Neutrophil (primary cell): ENCODE measurements around the gene CP.

Experiments
- H3K27ac ChIP-seq: fragments of 200-600 bp; sonication (generic); 2 replicates; pipeline ENCODE4 v1.5.1; 2016; ENCODE audit warnings: mild to moderate bottlenecking, moderate library complexity
- H3K27me3 ChIP-seq: fragments of 200-600 bp; sonication (generic); 2 replicates; pipeline ENCODE4 v1.6.0; 2016; ENCODE audit warnings: mild to moderate bottlenecking
- H3K36me3 ChIP-seq: fragments of 200-600 bp; sonication (generic); 2 replicates; pipeline ENCODE4 v1.5.1; 2017
- H3K4me1 ChIP-seq, 2 experiments: fragments of 200-600 bp in 1 of 2; sonication (generic) in 1 of 2; 1 replicate in 1 of 2; 2 replicates in 1 of 2; pipeline versions ENCODE4 v1.5.1 to v1.6.1; 2013 to 2016; ENCODE audit warnings: low read depth in 1 of 2, low read length in 1 of 2, mild to moderate bottlenecking in 1 of 2, moderate library complexity in 1 of 2; ENCODE audit not compliant: control insufficient read depth in 1 of 2, insufficient read depth in 1 of 2
- H3K4me3 ChIP-seq, 2 experiments: fragments of 200-600 bp in 1 of 2; sonication (generic) in 1 of 2; 1 replicate in 1 of 2; 2 replicates in 1 of 2; pipeline ENCODE4 v1.5.1; 2013 to 2016; ENCODE audit warnings: low read depth in 1 of 2, low read length in 1 of 2, mild to moderate bottlenecking in 1 of 2, moderate library complexity in 1 of 2
- H3K9me3 ChIP-seq: fragments of 200-600 bp; sonication (generic); 2 replicates; pipeline ENCODE4 v1.5.1; 2016
- CTCF ChIP-seq: fragments of 200-600 bp; sonication (generic); IDR thresholded peaks from 2 replicates; pipeline ENCODE4 v1.5.1; 2016; ENCODE audit warnings: antibody characterized with exemption

The CP gene

DNA sequence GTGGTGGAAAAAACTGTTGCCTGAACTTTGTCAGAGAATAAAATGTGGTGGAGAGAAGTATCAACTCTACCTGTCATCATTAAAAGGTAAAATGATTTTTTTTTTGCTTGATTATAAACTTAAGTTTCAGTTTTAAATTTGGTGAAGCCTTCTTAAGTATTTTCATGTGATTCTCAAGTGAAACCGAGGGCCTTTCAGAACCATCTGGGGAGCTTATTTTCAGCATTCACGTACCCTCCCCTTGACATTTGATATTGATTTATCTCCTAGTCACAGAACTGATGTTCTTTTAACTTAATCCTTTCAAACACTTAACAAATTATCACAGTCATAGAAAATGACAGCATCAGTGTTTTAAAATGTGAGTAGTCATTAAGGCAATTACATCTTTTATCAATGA is 53.7 kb downstream of the CP start:
- Histone ChIP-seq H3K27me3 (no peaks in the 10 kb centered on the region), H3K4me3 (no peak overlapping the region), H3K36me3 (peaks cover 96% of the 10 kb centered on the region), H3K9me3 (no peaks in the 10 kb centered on the region), H3K27ac (no peak overlapping the region), H3K4me1 (no peaks in the 10 kb centered on the region)
- no peak for TF ChIP-seq CTCF

DNA sequence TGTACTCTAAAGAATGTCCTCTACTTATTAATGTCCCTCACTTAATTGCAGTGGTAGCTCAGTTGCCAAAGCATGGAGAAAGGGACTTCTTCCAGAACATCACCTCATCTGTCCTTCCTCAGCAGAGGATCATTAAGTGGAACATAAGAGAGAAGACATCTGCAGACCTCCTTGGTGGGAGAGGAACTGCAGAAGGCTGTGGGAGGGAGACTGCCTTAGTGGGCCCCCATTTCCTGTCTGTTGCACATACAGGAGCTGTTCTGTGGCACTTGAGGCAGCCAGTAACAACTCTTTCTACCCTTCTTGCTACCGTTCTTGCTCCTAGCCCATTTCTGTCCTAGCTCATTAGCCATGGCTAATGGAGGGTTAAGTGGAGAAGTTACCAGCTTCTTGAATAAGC is 58.6 kb downstream of the CP start:
- H3K9me3 ChIP-seq: no peaks in the 10 kb centered on the region
- no peak overlapping the region for H3K4me3 ChIP-seq
- H3K27me3 ChIP-seq: no peaks in the 10 kb centered on the region
- H3K4me1 ChIP-seq: no peaks in the 10 kb centered on the region
- TF ChIP-seq CTCF: no peak
- peaks cover 97% of the 10 kb centered on the region for H3K36me3 ChIP-seq
- no peak overlapping the region for H3K27ac ChIP-seq

DNA sequence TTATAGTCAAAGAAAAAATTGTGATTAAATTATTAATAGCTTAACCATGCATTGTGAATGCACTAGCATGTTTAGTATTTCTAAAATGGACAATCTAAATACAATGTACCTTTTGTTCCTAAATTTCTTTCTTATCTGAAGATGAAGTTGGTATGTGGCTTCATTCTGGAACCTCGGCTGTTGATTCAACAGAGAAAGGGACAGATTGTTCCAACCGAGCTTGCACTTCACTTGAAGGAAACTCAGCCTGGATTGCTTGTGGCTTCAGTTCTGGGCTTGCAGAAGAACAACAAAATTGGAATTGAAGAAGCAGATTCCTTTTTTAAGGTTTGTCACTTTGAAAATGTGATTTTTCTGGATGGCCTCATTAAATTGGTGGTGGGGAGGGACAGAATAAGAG is 59.6 kb downstream of the CP start:
- no peak overlapping the region for H3K27ac ChIP-seq
- no peaks in the 10 kb centered on the region for H3K4me1 ChIP-seq
- H3K9me3 ChIP-seq: no peaks in the 10 kb centered on the region
- TF ChIP-seq CTCF: no peak
- H3K36me3 ChIP-seq: peaks cover 97% of the 10 kb centered on the region
- no peaks in the 10 kb centered on the region for H3K27me3 ChIP-seq
- H3K4me3 ChIP-seq: no peak overlapping the region

GRCh38 chr3:149160754-149161300 is 60.8 kb downstream of the CP start:
- Histone ChIP-seq H3K4me1 (no peaks in the 10 kb centered on the region), H3K36me3 (peaks cover 97% of the 10 kb centered on the region), H3K4me3 (no peak overlapping the region), H3K9me3 (no peaks in the 10 kb centered on the region), H3K27ac (no peak overlapping the region), H3K27me3 (no peaks in the 10 kb centered on the region)
- no peak for TF ChIP-seq CTCF

DNA sequence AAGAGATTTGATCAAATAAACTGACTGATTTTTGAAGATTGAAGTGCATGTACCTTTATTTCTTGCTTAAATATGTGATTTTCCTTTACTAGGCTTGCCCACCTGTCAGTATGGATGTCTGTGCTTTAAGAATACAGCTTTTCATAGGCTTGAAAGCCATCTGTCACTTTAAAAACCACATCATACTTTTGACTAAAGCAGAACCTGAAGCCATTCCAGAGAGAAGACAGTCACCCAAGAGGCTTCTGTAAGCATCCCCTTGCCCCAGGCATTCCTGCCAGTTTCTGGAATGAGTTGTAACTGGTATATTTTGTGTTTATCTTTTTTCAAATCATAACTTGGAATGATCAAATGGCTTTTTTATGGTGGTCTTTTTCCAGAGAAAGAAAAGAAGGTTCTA is 68.2 kb downstream of the CP start:
- no peaks in the 10 kb centered on the region for H3K27me3 ChIP-seq
- no peak for TF ChIP-seq CTCF
- H3K4me3 ChIP-seq: no peak overlapping the region
- no peak overlapping the region for H3K27ac ChIP-seq
- peaks cover 10% of the 10 kb centered on the region in 2 experiments for H3K4me1 ChIP-seq
- peaks cover 77% of the 10 kb centered on the region for H3K36me3 ChIP-seq
- H3K9me3 ChIP-seq: no peaks in the 10 kb centered on the region

DNA sequence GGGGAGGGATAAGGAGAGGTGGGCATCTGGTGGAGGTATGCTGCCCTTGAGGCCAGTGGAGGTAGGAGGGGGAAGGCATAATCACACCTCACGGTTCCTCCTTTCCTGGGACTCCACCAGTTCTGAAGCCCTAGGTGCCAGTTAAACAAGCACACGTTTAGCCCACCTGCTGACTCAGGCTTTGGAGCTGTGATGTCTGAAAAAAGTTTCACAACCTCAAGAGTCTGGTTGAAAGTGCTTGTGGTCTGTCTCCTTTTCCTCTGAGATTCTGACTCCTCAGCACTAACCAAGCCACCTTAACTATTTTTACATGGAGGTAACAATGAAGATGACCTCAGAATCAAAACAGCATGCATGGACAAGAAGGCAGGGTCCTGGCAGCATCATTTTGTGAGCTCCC is 69.2 kb downstream of the CP start:
- H3K27ac ChIP-seq: no peak overlapping the region
- H3K36me3 ChIP-seq: peaks cover 74% of the 10 kb centered on the region

More for the DNA sequence above, 69.2 kb downstream of the CP start:
- H3K4me3 ChIP-seq: no peak overlapping the region
- TF ChIP-seq CTCF: no peak
- H3K4me1 ChIP-seq: peaks cover 10% of the 10 kb centered on the region in 2 experiments
- H3K27me3 ChIP-seq: no peaks in the 10 kb centered on the region
- no peaks in the 10 kb centered on the region for H3K9me3 ChIP-seq
